K562 (cell line): ENCODE measurements around the gene RFNG. TPM values are rescaled to one million over a fixed set of nuclear protein-coding genes. Genes with fewer than 3 reads are reported as not detected.

Experiments
- BMI1 ChIP-seq: fragments of 150-350 bp; IDR thresholded peaks from 2 replicates; pipeline ENCODE4 v1.6.1; 2014; ENCODE audit warnings: low read length
- CHD2 ChIP-seq: IDR thresholded peaks from 2 replicates; pipeline ENCODE4 v1.6.1; 2011; ENCODE audit warnings: low read depth, low read length
- COPS2 ChIP-seq: fragments of 450-650 bp; conservative IDR thresholded peaks from 2 replicates; pipeline ENCODE4 v1.6.1; 2016; ENCODE audit warnings: mild to moderate bottlenecking, moderate library complexity
- DNMT1 ChIP-seq: fragments of 450-650 bp; IDR thresholded peaks from 2 replicates; pipeline ENCODE4 v1.6.1; 2016; ENCODE audit warnings: antibody characterized with exemption, mild to moderate bottlenecking
- E2F1 ChIP-seq: sonication (generic); formaldehyde crosslinking; IDR thresholded peaks from 2 replicates; pipeline ENCODE4 v1.8.1; 2023; ENCODE audit warnings: mild to moderate bottlenecking, missing genetic modification reagents, moderate library complexity
- HMG20B ChIP-seq: fragments of 250-450 bp; sonication (Bioruptor Pico); IDR thresholded peaks from 2 replicates; pipeline ENCODE4 v1.5.0; 2021; ENCODE audit warnings: mild to moderate bottlenecking
- ILK ChIP-seq: fragments of 450-650 bp; IDR thresholded peaks from 2 replicates; pipeline ENCODE4 v1.6.1; 2016; ENCODE audit warnings: missing genetic modification characterization, low read depth, mild to moderate bottlenecking, missing compliant biosample characterization, moderate library complexity, borderline replicate concordance
- MNT ChIP-seq, 2 experiments: fragments of 450-650 bp; conservative IDR thresholded peaks; 2 replicates each; pipeline ENCODE4 v1.6.1; 2017; ENCODE audit warnings: mild to moderate bottlenecking in 2 of 2, moderate library complexity in 2 of 2
- MYC ChIP-seq, 2 experiments: fragments of 250-450 bp in 1 of 2; sonication (Bioruptor Pico) in 1 of 2; IDR thresholded peaks; 2 replicates each; pipeline versions ENCODE4 v1.5.1 to v1.6.1; 2012 to 2021; ENCODE audit warnings: low read depth in 2 of 2, borderline replicate concordance in 1 of 2, improper control_type of control experiment in 1 of 2, low read length in 1 of 2, mild to moderate bottlenecking in 1 of 2, moderate library complexity in 1 of 2
- NKRF ChIP-seq: fragments of 450-650 bp; IDR thresholded peaks from 2 replicates; pipeline ENCODE4 v1.6.1; 2016; ENCODE audit warnings: borderline replicate concordance
- NRF1 ChIP-seq, 2 experiments: fragments of 450-650 bp; IDR thresholded peaks in 1 of 2; conservative IDR thresholded peaks in 1 of 2; 2 replicates each; pipeline ENCODE4 v1.6.1; 2014; ENCODE audit warnings: mild to moderate bottlenecking in 2 of 2
- NUFIP1 ChIP-seq: fragments of 450-650 bp; IDR thresholded peaks from 2 replicates; pipeline ENCODE4 v1.6.1; 2018; ENCODE audit not compliant: partially characterized antibody
- RBM14 ChIP-seq: fragments of 200-400 bp; formaldehyde crosslinking; IDR thresholded peaks from 2 replicates; pipeline ENCODE4 v1.6.1; 2018; ENCODE audit warnings: low read depth, mild to moderate bottlenecking, low read length, moderate library complexity, borderline replicate concordance; ENCODE audit not compliant: insufficient read depth
- RNF2 ChIP-seq: sonication (generic); IDR thresholded peaks from 2 replicates; pipeline ENCODE4 v1.6.1; 2016
- ZSCAN29 ChIP-seq: fragments of 450-650 bp; IDR thresholded peaks from 2 replicates; pipeline ENCODE4 v1.6.1; 2017
- polyA plus RNA-seq, 8 experiments: library from polyadenylated mRNA; depleted of rRNA in 4 of 8; stranded (reverse) in 5 of 8; unstranded in 3 of 8; fragments of >200 nt; fragmentation: Nextera tagmentation in 2 of 8; fragmentation: Illumina TruSeq in 1 of 8; extraction: Ambion mirVana in 2 of 8; extraction: Trizol in 1 of 8; gene quantifications; 2 replicates each; pipeline versions ENCODE4 v1.2.1 to v1.2.3, GENCODE V29; 2011 to 2014; ENCODE audit warnings: inconsistent platforms in 1 of 8, missing spikeins in 1 of 8
- total RNA-seq, 7 experiments: library from RNA; depleted of rRNA in 6 of 7; stranded (reverse); fragments of >200 nt in 6 of 7; fragmentation: Illumina TruSeq in 2 of 7; extraction: Trizol in 2 of 7; gene quantifications; 2 replicates each; pipeline versions ENCODE4 v1.2.1 to v1.2.3, GENCODE V29; 2011 to 2021; ENCODE audit warnings: low replicate concordance in 1 of 7
- TF ChIP-seq, protein P1 (sequence below): fragments of 450-650 bp; IDR thresholded peaks from 2 replicates; pipeline ENCODE4 v1.6.1; 2017; ENCODE audit warnings: antibody characterized with exemption
- TF ChIP-seq, protein P2 (sequence below): fragments of 250-450 bp; sonication (Bioruptor Pico); IDR thresholded peaks from 2 replicates; pipeline ENCODE4 v1.4.0; 2020; ENCODE audit warnings: borderline replicate concordance
- TF ChIP-seq, protein P3 (sequence below), 2 experiments: IDR thresholded peaks; 2 replicates each; pipeline ENCODE4 v1.6.1; 2011; ENCODE audit warnings: borderline replicate concordance in 1 of 2, control low read depth in 1 of 2, low read depth in 1 of 2, low read length in 1 of 2, mild to moderate bottlenecking in 1 of 2, mixed read lengths in 1 of 2, moderate library complexity in 1 of 2; ENCODE audit not compliant: insufficient read depth in 1 of 2, insufficient read length in 1 of 2, poor library complexity in 1 of 2, severe bottlenecking in 1 of 2; ENCODE audit errors: extremely low read depth in 1 of 2

The RFNG gene
- total and polyA plus RNA-seq, 9 of the 15 experiments (the other 6 are each of a cell fraction or from before 2014, with no cell fraction given), result 0.32 to 32.8 (median 9.5) TPM

DNA sequence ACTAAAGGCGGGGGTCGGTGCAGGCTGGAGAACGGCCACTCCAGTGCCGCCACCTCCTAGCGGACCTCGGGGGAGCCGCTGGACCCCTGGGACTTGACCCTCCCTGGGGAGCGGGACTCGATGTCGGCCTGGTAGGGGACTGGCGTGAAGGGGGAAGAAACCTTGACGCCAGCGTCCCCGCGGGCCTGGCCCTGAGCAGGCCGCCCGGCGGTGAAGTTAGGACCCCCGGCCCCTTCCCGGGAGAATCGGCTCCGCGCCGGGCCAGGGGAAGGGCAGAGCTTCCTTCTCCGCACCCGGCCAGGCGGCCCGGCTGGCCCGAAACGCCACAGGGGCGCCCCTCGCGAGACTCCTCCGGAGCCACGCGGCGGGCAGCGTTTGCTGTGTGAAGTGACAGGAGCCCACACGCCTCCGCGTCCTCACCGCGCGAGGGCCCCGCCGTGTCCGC is 13.6 kb upstream of the RFNG start (continued):
- TF ChIP-seq, protein P1, sequence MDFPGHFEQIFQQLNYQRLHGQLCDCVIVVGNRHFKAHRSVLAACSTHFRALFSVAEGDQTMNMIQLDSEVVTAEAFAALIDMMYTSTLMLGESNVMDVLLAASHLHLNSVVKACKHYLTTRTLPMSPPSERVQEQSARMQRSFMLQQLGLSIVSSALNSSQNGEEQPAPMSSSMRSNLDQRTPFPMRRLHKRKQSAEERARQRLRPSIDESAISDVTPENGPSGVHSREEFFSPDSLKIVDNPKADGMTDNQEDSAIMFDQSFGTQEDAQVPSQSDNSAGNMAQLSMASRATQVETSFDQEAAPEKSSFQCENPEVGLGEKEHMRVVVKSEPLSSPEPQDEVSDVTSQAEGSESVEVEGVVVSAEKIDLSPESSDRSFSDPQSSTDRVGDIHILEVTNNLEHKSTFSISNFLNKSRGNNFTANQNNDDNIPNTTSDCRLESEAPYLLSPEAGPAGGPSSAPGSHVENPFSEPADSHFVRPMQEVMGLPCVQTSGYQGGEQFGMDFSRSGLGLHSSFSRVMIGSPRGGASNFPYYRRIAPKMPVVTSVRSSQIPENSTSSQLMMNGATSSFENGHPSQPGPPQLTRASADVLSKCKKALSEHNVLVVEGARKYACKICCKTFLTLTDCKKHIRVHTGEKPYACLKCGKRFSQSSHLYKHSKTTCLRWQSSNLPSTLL, result no peak
- TF ChIP-seq RBM14 (0 out of 2 replicates have a peak, but pooled peaks have one; percentile 25), COPS2 (no peak), BMI1 (no peak), MYC (IDR thresholded peaks at IDR 0.05; ENCODE audit: low read depth, low read length) (peak; percentile 82), MYC (CRISPR knock-in tag; IDR thresholded peaks at IDR 0.05; ENCODE audit: borderline replicate concordance, low read depth) (no peak), NRF1 (conservative IDR thresholded peaks at IDR 0.05 in 1 of 2, IDR thresholded peaks at IDR 0.05 in 1 of 2) (no peak), NKRF (peak; percentile 43; the same call in 1 of the 2 replicates), ZSCAN29 (0 out of 2 replicates have a peak, but pooled peaks have one; percentile 7), CHD2 (peak; percentile 82), RNF2 (no peak), MNT (conservative IDR thresholded peaks at IDR 0.05) (peak in 1 of 2 experiments; percentile 69; a peak in 2 of 4 replicates), DNMT1 (no peak), NUFIP1 (no peak), HMG20B (CRISPR knock-in tag) (no peak), E2F1 (CRISPR knock-in tag) (0 out of 2 replicates have a peak, but pooled peaks have one; percentile 10), ILK (no peak)
- TF ChIP-seq, protein P2, sequence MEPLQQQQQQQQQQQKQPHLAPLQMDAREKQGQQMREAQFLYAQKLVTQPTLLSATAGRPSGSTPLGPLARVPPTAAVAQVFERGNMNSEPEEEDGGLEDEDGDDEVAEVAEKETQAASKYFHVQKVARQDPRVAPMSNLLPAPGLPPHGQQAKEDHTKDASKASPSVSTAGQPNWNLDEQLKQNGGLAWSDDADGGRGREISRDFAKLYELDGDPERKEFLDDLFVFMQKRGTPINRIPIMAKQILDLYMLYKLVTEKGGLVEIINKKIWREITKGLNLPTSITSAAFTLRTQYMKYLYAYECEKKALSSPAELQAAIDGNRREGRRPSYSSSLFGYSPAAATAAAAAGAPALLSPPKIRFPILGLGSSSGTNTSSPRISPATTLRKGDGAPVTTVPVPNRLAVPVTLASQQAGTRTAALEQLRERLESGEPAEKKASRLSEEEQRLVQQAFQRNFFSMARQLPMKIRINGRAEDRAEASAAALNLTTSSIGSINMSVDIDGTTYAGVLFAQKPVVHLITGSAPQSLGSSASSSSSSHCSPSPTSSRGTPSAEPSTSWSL (CRISPR knock-in tag), result no peak
- TF ChIP-seq, protein P3, sequence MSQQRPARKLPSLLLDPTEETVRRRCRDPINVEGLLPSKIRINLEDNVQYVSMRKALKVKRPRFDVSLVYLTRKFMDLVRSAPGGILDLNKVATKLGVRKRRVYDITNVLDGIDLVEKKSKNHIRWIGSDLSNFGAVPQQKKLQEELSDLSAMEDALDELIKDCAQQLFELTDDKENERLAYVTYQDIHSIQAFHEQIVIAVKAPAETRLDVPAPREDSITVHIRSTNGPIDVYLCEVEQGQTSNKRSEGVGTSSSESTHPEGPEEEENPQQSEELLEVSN (IDR thresholded peaks at IDR 0.05; ENCODE audit: borderline replicate concordance in 1 of 2, extremely low read depth in 1 of 2, insufficient read depth in 1 of 2, insufficient read length in 1 of 2, low read depth in 1 of 2, low read length in 1 of 2, poor library complexity in 1 of 2, severe bottlenecking in 1 of 2), result no peak
